ENCODE data around the gene ADSS2.
"Not testable (repeated sequence)": the region's sequence is repeated elsewhere in the genome, so short reads cannot be mapped to it uniquely, and the experiment has no call there.

The ADSS2 gene

DNA sequence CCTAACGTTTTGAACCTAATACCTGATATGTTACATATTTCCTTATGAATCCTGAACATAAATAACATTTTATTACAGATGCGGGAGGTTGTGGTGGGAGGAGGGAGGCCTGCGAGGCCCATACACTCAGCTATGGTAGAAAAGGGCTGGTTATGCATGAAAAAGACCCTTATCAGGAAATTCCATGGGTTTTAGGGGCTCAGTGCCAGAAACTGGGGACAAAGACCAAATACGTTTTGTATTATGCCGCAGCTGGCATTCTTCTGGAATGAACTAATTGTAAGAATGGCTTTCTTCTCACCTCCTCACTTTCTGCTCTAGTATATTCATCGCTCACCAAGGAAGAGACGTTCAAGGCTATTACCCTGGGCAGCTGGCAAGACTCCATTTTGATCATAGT, 76.7 kb downstream of the ADSS2 start:
- H3K27ac ChIP-seq (ENCODE audit: low read length) = no peak overlapping the region
- no peaks in the 10 kb centered on the region for H3K9me3 ChIP-seq (ENCODE audit: insufficient read depth, low read length, severe bottlenecking)
- no peak overlapping the region for H3K9ac ChIP-seq (ENCODE audit: low read depth, low read length)
- H4K20me1 ChIP-seq (ENCODE audit: insufficient read depth, low read length) = no peaks in the 10 kb centered on the region
- no peak for DNase-seq
- H3K4me1 ChIP-seq (ENCODE audit: insufficient read depth, low read length) = peaks cover 18% of the 10 kb centered on the region
- no peaks in the 10 kb centered on the region for H3K79me2 ChIP-seq (ENCODE audit: insufficient read depth, low read length)
- H3K36me3 ChIP-seq (ENCODE audit: insufficient read depth, low read length) = no peaks in the 10 kb centered on the region
- no peak overlapping the region for H2AFZ ChIP-seq (ENCODE audit: low read depth, low read length)
- no peak overlapping the region for H3K4me2 ChIP-seq (ENCODE audit: insufficient read depth, low read length)
- no peaks in the 10 kb centered on the region for H3K27me3 ChIP-seq (ENCODE audit: insufficient read depth, low read length, poor library complexity)
- no peak overlapping the region for H3K4me3 ChIP-seq (ENCODE audit: low read depth in 1 of 2, low read length in 2 of 2)
- TF ChIP-seq EZH2 (IDR thresholded peaks at IDR 0.05; ENCODE audit: borderline replicate concordance, low read depth, low read length, severe bottlenecking) = no peak
- TF ChIP-seq, protein P1, sequence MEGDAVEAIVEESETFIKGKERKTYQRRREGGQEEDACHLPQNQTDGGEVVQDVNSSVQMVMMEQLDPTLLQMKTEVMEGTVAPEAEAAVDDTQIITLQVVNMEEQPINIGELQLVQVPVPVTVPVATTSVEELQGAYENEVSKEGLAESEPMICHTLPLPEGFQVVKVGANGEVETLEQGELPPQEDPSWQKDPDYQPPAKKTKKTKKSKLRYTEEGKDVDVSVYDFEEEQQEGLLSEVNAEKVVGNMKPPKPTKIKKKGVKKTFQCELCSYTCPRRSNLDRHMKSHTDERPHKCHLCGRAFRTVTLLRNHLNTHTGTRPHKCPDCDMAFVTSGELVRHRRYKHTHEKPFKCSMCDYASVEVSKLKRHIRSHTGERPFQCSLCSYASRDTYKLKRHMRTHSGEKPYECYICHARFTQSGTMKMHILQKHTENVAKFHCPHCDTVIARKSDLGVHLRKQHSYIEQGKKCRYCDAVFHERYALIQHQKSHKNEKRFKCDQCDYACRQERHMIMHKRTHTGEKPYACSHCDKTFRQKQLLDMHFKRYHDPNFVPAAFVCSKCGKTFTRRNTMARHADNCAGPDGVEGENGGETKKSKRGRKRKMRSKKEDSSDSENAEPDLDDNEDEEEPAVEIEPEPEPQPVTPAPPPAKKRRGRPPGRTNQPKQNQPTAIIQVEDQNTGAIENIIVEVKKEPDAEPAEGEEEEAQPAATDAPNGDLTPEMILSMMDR (IDR thresholded peaks at IDR 0.05; ENCODE audit: borderline replicate concordance, extremely low read depth, low read length, poor library complexity, severe bottlenecking) = no peak
- ATAC-seq (ENCODE audit: insufficient read depth, low read depth) = no peak

DNA sequence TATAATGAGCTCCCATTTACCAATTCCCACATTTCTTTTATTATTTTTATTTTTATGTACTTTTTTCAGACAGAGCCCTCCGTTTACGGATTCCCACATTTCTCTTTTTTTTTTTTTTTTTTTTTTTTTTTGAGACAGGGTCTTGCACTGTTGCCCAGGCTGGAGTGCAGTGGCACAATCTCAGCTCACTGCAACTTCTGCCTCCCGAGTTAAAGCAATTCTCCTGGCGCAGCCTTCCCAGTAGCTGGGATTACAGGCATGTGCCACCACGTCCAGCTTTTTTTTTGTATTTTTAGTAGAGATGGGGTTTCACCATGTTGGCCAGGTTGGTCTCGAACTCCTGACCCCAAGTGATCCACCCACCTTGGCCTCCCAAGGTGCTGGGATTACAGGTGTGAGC, 77.2 kb downstream of the ADSS2 start:
- H3K27me3 ChIP-seq (ENCODE audit: insufficient read depth, low read length, poor library complexity); H3K36me3 ChIP-seq (ENCODE audit: insufficient read depth, low read length); H3K9me3 ChIP-seq (ENCODE audit: insufficient read depth, low read length, severe bottlenecking); H2AFZ ChIP-seq (ENCODE audit: low read depth, low read length); H4K20me1 ChIP-seq (ENCODE audit: insufficient read depth, low read length); DNase-seq; H3K4me2 ChIP-seq (ENCODE audit: insufficient read depth, low read length); H3K79me2 ChIP-seq (ENCODE audit: insufficient read depth, low read length); H3K9ac ChIP-seq (ENCODE audit: low read depth, low read length); ATAC-seq (ENCODE audit: insufficient read depth, low read depth); H3K4me3 ChIP-seq (ENCODE audit: low read depth in 1 of 2, low read length in 2 of 2); H3K27ac ChIP-seq (ENCODE audit: low read length): not testable (repeated sequence)
- peaks cover 18% of the 10 kb centered on the region for H3K4me1 ChIP-seq (ENCODE audit: insufficient read depth, low read length)

DNA sequence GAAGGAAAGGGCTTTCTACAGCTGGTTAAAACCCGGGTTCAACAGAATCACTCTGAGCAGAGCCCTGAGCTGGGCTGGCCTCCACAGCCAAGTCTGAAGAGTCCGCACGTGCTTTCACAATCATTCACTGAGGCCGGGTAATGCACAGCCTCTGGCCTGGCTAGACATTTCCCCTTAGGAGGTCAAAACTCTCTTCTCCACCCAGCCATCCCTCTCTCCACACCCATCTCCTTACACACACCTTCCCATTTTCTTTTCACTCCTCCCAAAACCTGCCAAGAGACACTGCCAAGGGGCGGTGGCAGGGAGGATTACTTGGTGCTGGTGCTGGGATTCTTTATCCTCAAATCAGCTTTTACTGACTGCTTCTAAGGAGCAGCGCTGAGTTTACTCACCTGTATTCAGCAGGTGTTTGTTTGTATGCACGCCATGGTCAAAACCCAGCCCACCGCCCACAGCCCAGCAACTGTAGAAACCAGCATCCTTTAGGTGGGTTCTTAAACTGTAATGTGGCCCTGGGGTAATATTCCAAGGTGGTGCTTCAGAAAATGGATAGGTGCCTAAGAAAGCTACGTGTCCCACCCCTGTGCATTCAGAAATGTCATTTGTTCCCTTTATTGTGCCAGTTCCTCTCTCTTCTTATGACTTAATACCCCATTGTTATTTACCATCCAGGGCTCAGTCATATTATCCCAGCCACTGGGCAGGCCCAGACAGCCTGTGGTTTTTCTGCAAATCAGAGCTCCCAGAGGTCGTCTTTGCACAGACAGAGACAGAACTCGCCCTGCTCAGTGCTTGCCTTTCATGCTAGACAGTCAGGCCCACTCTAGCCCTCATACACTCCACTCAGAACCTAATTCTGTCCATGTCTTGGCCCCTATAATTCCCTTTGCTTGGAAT, 80.2 kb downstream of the ADSS2 start:
- Histone ChIP-seq H3K27me3 (ENCODE audit: insufficient read depth, low read length, poor library complexity) (no peaks in the 10 kb centered on the region), H4K20me1 (ENCODE audit: insufficient read depth, low read length) (no peaks in the 10 kb centered on the region), H3K4me1 (ENCODE audit: insufficient read depth, low read length) (peaks cover 18% of the 10 kb centered on the region), H3K4me3 (ENCODE audit: low read depth in 1 of 2, low read length in 2 of 2) (no peak overlapping the region), H3K9me3 (ENCODE audit: insufficient read depth, low read length, severe bottlenecking) (no peaks in the 10 kb centered on the region), H3K27ac (ENCODE audit: low read length) (no peak overlapping the region), H3K79me2 (ENCODE audit: insufficient read depth, low read length) (no peaks in the 10 kb centered on the region), H3K36me3 (ENCODE audit: insufficient read depth, low read length) (no peaks in the 10 kb centered on the region), H2AFZ (ENCODE audit: low read depth, low read length) (no peak overlapping the region), H3K4me2 (ENCODE audit: insufficient read depth, low read length) (no peak overlapping the region), H3K9ac (ENCODE audit: low read depth, low read length) (no peak overlapping the region)
- peak; percentile 98 for ATAC-seq (ENCODE audit: insufficient read depth, low read depth)
- DNase-seq = peak; percentile 64
- no peak for TF ChIP-seq EZH2 (IDR thresholded peaks at IDR 0.05; ENCODE audit: borderline replicate concordance, low read depth, low read length, severe bottlenecking)
- TF ChIP-seq, protein P1 (IDR thresholded peaks at IDR 0.05; ENCODE audit: borderline replicate concordance, extremely low read depth, low read length, poor library complexity, severe bottlenecking) = no peak

- H3K4me2 ChIP-seq (ENCODE audit: insufficient read depth, low read length) = no peak overlapping the region
- no peak overlapping the region for H3K4me3 ChIP-seq (ENCODE audit: low read depth in 1 of 2, low read length in 2 of 2)
- no peaks in the 10 kb centered on the region for H3K27me3 ChIP-seq (ENCODE audit: insufficient read depth, low read length, poor library complexity)
- DNase-seq (no peak), ATAC-seq (ENCODE audit: insufficient read depth, low read depth) (no peak)
- no peak for TF ChIP-seq EZH2 (IDR thresholded peaks at IDR 0.05; ENCODE audit: borderline replicate concordance, low read depth, low read length, severe bottlenecking)
- TF ChIP-seq, protein P1 (IDR thresholded peaks at IDR 0.05; ENCODE audit: borderline replicate concordance, extremely low read depth, low read length, poor library complexity, severe bottlenecking) = no peak
- no peak overlapping the region for H3K9ac ChIP-seq (ENCODE audit: low read depth, low read length)
- no peaks in the 10 kb centered on the region for H3K9me3 ChIP-seq (ENCODE audit: insufficient read depth, low read length, severe bottlenecking)
- no peak overlapping the region for H2AFZ ChIP-seq (ENCODE audit: low read depth, low read length)
- no peaks in the 10 kb centered on the region for H3K36me3 ChIP-seq (ENCODE audit: insufficient read depth, low read length)
- H3K4me1 ChIP-seq (ENCODE audit: insufficient read depth, low read length) = peaks cover 18% of the 10 kb centered on the region
- no peaks in the 10 kb centered on the region for H4K20me1 ChIP-seq (ENCODE audit: insufficient read depth, low read length)
- H3K27ac ChIP-seq (ENCODE audit: low read length) = no peak overlapping the region
- no peaks in the 10 kb centered on the region for H3K79me2 ChIP-seq (ENCODE audit: insufficient read depth, low read length)
These were observed 81.6 kb downstream of the ADSS2 start for GRCh38 chr1:244370060-244370637.
